SK-N-SH (cell line): ENCODE data around the gene BAIAP2L1. TPM values are rescaled to one million over a fixed set of nuclear protein-coding genes. Genes with fewer than 3 reads are reported as not detected.

Experiments used
- CTCF ChIA-PET: fragments of 300-600, 350-600 bp; formaldehyde crosslinking; extraction: SDS; loops from one replicate; lab custom pipeline; 2021; lab: Yijun Ruan, JAX
- POLR2A ChIA-PET: fragments of 350-600 bp; sonication (Branson Sonifier 250); formaldehyde crosslinking; extraction: SDS; loops from one replicate; lab custom pipeline; 2020; ENCODE audit warnings: antibody characterized with exemption, inconsistent platforms; lab: Yijun Ruan, JAX
- DNase-seq: peaks from one replicate; pipeline ENCODE4 v3.0.0; 2012
- H2AFZ ChIP-seq: fragments of 200-600 bp; sonication (generic); 2 replicates; pipeline ENCODE4 v1.8.1; 2016; ENCODE audit warnings: antibody characterized with exemption, mild to moderate bottlenecking, low read depth
- H3F3A ChIP-seq: fragments of 200-600 bp; sonication (generic); replicated peaks from 2 replicates; pipeline ENCODE3; 2016; ENCODE audit warnings: antibody characterized with exemption, mild to moderate bottlenecking; ENCODE audit not compliant: insufficient read depth
- H3K27ac ChIP-seq, 2 experiments: fragments of 200-500 bp in 1 of 2; fragments of 200-600 bp in 1 of 2; sonication (Bioruptor generic) in 1 of 2; sonication (generic), shearing (Covaris generic) in 1 of 2; 2 replicates each; pipeline versions ENCODE4 v1.5.1 to v1.6.1; 2014 to 2016; ENCODE audit warnings: low read depth in 2 of 2, inconsistent platforms in 1 of 2, low read length in 1 of 2, mild to moderate bottlenecking in 1 of 2, mixed read lengths in 1 of 2
- H3K27me3 ChIP-seq: fragments of 200-600 bp; sonication (generic), shearing (Covaris generic); 2 replicates; pipeline ENCODE4 v1.6.1; 2016; ENCODE audit warnings: mixed run types; ENCODE audit not compliant: insufficient read depth
- H3K36me3 ChIP-seq, 2 experiments: fragments of 200-500 bp in 1 of 2; fragments of 200-600 bp in 1 of 2; sonication (Bioruptor generic) in 1 of 2; sonication (generic) in 1 of 2; replicated peaks in 1 of 2; 2 replicates each; pipeline versions ENCODE3 to v1.5.1; 2014 to 2016; ENCODE audit warnings: low read length in 1 of 2, mild to moderate bottlenecking in 1 of 2; ENCODE audit not compliant: insufficient read depth in 2 of 2, control insufficient read depth in 1 of 2
- H3K4me1 ChIP-seq, 2 experiments: fragments of 200-500 bp in 1 of 2; fragments of 200-600 bp in 1 of 2; sonication (Bioruptor generic) in 1 of 2; sonication (generic), shearing (Covaris generic) in 1 of 2; 2 replicates each; pipeline versions ENCODE4 v1.5.1 to v1.6.1; 2014 to 2016; ENCODE audit warnings: low read depth in 1 of 2, low read length in 1 of 2, mixed run types in 1 of 2; ENCODE audit not compliant: insufficient read depth in 2 of 2, control insufficient read depth in 1 of 2
- H3K4me2 ChIP-seq: fragments of 200-600 bp; sonication (generic), shearing (Covaris generic); 2 replicates; pipeline ENCODE4 v1.6.1; 2017; ENCODE audit warnings: mixed run types
- H3K4me3 ChIP-seq, 2 experiments: fragments of 200-500 bp in 1 of 2; fragments of 200-600 bp in 1 of 2; sonication (Bioruptor generic) in 1 of 2; sonication (generic), shearing (Covaris generic) in 1 of 2; 2 replicates each; pipeline versions ENCODE4 v1.5.1 to v1.8.1; 2014 to 2016; ENCODE audit warnings: low read depth in 2 of 2, inconsistent platforms in 1 of 2, low read length in 1 of 2, mild to moderate bottlenecking in 1 of 2, mixed read lengths in 1 of 2, moderate library complexity in 1 of 2
- H3K79me2 ChIP-seq: fragments of 200-600 bp; sonication (generic); 2 replicates; pipeline ENCODE4 v1.8.1; 2017; ENCODE audit warnings: mild to moderate bottlenecking; ENCODE audit not compliant: insufficient read depth
- H3K9ac ChIP-seq: fragments of 200-600 bp; sonication (generic); 2 replicates; pipeline ENCODE4 v1.6.1; 2017; ENCODE audit warnings: mixed run types
- H3K9me2 ChIP-seq: fragments of 200-600 bp; sonication (generic); 2 replicates; pipeline ENCODE4 v1.6.1; 2017; ENCODE audit warnings: mixed run types
- H3K9me3 ChIP-seq: fragments of 200-600 bp; sonication (generic); 2 replicates; pipeline ENCODE4 v1.6.1; 2017; ENCODE audit warnings: mixed run types, mild to moderate bottlenecking, moderate library complexity
- H4K20me1 ChIP-seq: fragments of 200-600 bp; sonication (generic); 2 replicates; pipeline ENCODE4 v1.6.1; 2017; ENCODE audit warnings: mild to moderate bottlenecking, mixed run types; ENCODE audit not compliant: insufficient read depth
- CTCF ChIP-seq: fragments of 200-600 bp; sonication (generic); IDR thresholded peaks from 2 replicates; pipeline ENCODE4 v1.6.1; 2017; ENCODE audit warnings: antibody characterized with exemption, mild to moderate bottlenecking, moderate library complexity
- FOXJ3 ChIP-seq: sonication (generic); formaldehyde crosslinking; IDR thresholded peaks from 2 replicates; pipeline ENCODE4 v1.5.1; 2020; ENCODE audit warnings: mild to moderate bottlenecking, missing genetic modification reagents
- MEF2A ChIP-seq: IDR thresholded peaks from 2 replicates; pipeline ENCODE4 v1.4.0; 2012; ENCODE audit warnings: low read depth, borderline replicate concordance
- NFIC ChIP-seq: IDR thresholded peaks from 2 replicates; pipeline ENCODE4 v1.4.0; 2012; ENCODE audit warnings: borderline replicate concordance
- POLR2AphosphoS5 ChIP-seq: IDR thresholded peaks from 2 replicates; pipeline ENCODE4 v1.6.1; 2012; ENCODE audit warnings: low read depth, low read length
- RAD21 ChIP-seq: IDR thresholded peaks from 2 replicates; pipeline ENCODE4 v1.6.1; 2012; ENCODE audit warnings: mild to moderate bottlenecking, low read length
- RXRA ChIP-seq: IDR thresholded peaks from 2 replicates; pipeline ENCODE4 v1.4.0; 2012; ENCODE audit warnings: low read depth, mild to moderate bottlenecking, borderline replicate concordance
- SMC3 ChIP-seq: IDR thresholded peaks from 2 replicates; pipeline ENCODE4 v1.6.1; 2012; ENCODE audit warnings: low read depth, low read length, improper control_type of control experiment
- TAF1 ChIP-seq: IDR thresholded peaks from 2 replicates; pipeline ENCODE4 v1.6.1; 2012; ENCODE audit warnings: low read depth, mild to moderate bottlenecking, low read length, moderate library complexity, borderline replicate concordance
- ZBTB33 ChIP-seq: IDR thresholded peaks from 2 replicates; pipeline ENCODE4 v1.4.0; 2012; ENCODE audit warnings: low read depth, borderline replicate concordance
- WGBS: methylation state at CpG from one replicate; pipeline ENCODE4 v1.1.6; 2017; ENCODE audit warnings: low lambda C conversion rate; 5-methylcytosine and 5-hydroxymethylcytosine counted together
- polyA plus RNA-seq, 3 experiments: library from polyadenylated mRNA; depleted of rRNA; stranded (reverse); fragments of >200 nt; gene quantifications; 2 replicates each; pipeline ENCODE4 v1.2.3, GENCODE V29; 2012

BAIAP2L1 gene
- polyA plus RNA-seq, 1 of the 3 experiments (the other 2 are of a cell fraction): 8.8 TPM

GRCh38 chr7:98295467-98296192 lies 105.3 kb downstream of the BAIAP2L1 start:
- peaks cover 22% of the 10 kb centered on the region for H3F3A ChIP-seq
- H3K9me2 ChIP-seq: no peaks in the 10 kb centered on the region
- H2AFZ ChIP-seq: no peak overlapping the region
- DNase-seq: no peak
- H3K27ac ChIP-seq: no peak overlapping the region
- no peaks in the 10 kb centered on the region for H3K27me3 ChIP-seq
- CTCF ChIA-PET: interaction anchor here (0.7 to 11.1 kb wide), 9 partner anchors 11 to 536 kb away, joined by 3 to 108 read pairs (median 9); partner anchors contain the start of gene BAIAP2L1
- peaks cover 39% of the 10 kb centered on the region for H4K20me1 ChIP-seq
- no peak overlapping the region for H3K9ac ChIP-seq
- POLR2A ChIA-PET: no interaction called here
- peaks cover 0 to 6% of the 10 kb centered on the region in 2 experiments; a peak in 1 of 4 replicates for H3K4me1 ChIP-seq
- TF ChIP-seq RXRA (no peak), FOXJ3 (no peak), NFIC (no peak), TAF1 (no peak), MEF2A (no peak)
- H3K79me2 ChIP-seq: peaks cover 45% of the 10 kb centered on the region
- no peaks in the 10 kb centered on the region for H3K9me3 ChIP-seq
- H3K36me3 ChIP-seq: peaks cover 29 to 38% of the 10 kb centered on the region in 2 experiments
- 95% methylated on average over 15 of the region's 19 CpGs for WGBS
- no peak overlapping the region for H3K4me2 ChIP-seq
- no peak overlapping the region for H3K4me3 ChIP-seq

GRCh38 chr7:98294798-98295382 lies 106.0 kb downstream of the BAIAP2L1 start:
- 53% methylated on average over 14 of the region's 14 CpGs for WGBS
- no peaks in the 10 kb centered on the region for H3K9me3 ChIP-seq
- no peaks in the 10 kb centered on the region for H3K9me2 ChIP-seq
- peaks cover 53% of the 10 kb centered on the region for H3K79me2 ChIP-seq
- H4K20me1 ChIP-seq: peaks cover 44% of the 10 kb centered on the region
- TF ChIP-seq CTCF (peak; percentile 87), MEF2A (no peak), RAD21 (peak; percentile 90), ZBTB33 (no peak), POLR2AphosphoS5 (peak; percentile 45), SMC3 (peak; percentile 72)
- peaks cover 22% of the 10 kb centered on the region for H3F3A ChIP-seq
- CTCF ChIA-PET: interaction anchor here (0.6 to 11.1 kb wide), 26 partner anchors 8 to 547 kb away, joined by 3 to 108 read pairs (median 4); partner anchors contain the start of gene BAIAP2L1
- peaks cover 0 to 6% of the 10 kb centered on the region in 2 experiments; a peak in 1 of 4 replicates for H3K4me1 ChIP-seq
- no peak overlapping the region for H3K27ac ChIP-seq
- no peak overlapping the region for H3K9ac ChIP-seq
- H3K27me3 ChIP-seq: no peaks in the 10 kb centered on the region
- H2AFZ ChIP-seq: no peak overlapping the region
- peaks cover 29 to 38% of the 10 kb centered on the region in 2 experiments for H3K36me3 ChIP-seq
- peak; percentile 93 for DNase-seq
- POLR2A ChIA-PET: no interaction called here
- no peak overlapping the region for H3K4me2 ChIP-seq
- H3K4me3 ChIP-seq: no peak overlapping the region; a peak in 1 of 4 replicates
